GM18511 (cell line): Measurements from ENCODE around the gene VCAM1.

Experiments used
- ATAC-seq: cut with Tn5 transposase; IDR thresholded peaks from one replicate; pipeline ENCODE4 v1.9.1; 2021; ENCODE audit warnings: mild to moderate bottlenecking, moderate library complexity; ENCODE audit not compliant: unreplicated experiment

VCAM1 gene

GRCh38 chr1:100721526-100722207 is 2.1 kb downstream of the VCAM1 start:
- ATAC-seq, result no peak

- ATAC-seq, result no peak
Measured at GRCh38 chr1:100722221-100722620, 2.7 kb downstream of the VCAM1 start.

GRCh38 chr1:100724281-100724680 is 4.7 kb downstream of the VCAM1 start:
- no peak for ATAC-seq

- no peak for ATAC-seq
Measured at GRCh38 chr1:100730130-100730529, 10.6 kb downstream of the VCAM1 start.

GRCh38 chr1:100731309-100731708 is 11.8 kb downstream of the VCAM1 start:
- ATAC-seq, result no peak

GRCh38 chr1:100731758-100732157 is 12.2 kb downstream of the VCAM1 start:
- ATAC-seq, result no peak

GRCh38 chr1:100734676-100735075 is 15.1 kb downstream of the VCAM1 start:
- no peak for ATAC-seq

- ATAC-seq, result no peak
Measured at GRCh38 chr1:100735244-100735643, 15.7 kb downstream of the VCAM1 start.

GRCh38 chr1:100736324-100736723 is 16.8 kb downstream of the VCAM1 start:
- no peak for ATAC-seq

- no peak for ATAC-seq
Measured at GRCh38 chr1:100736746-100737145, 17.2 kb downstream of the VCAM1 start.

GRCh38 chr1:100746542-100746932 is 27.0 kb downstream of the VCAM1 start:
- ATAC-seq, result no peak

GRCh38 chr1:100747771-100748170 is 28.2 kb downstream of the VCAM1 start:
- no peak for ATAC-seq

- ATAC-seq, result no peak
Measured at GRCh38 chr1:100750005-100750885, 30.7 kb downstream of the VCAM1 start.

GRCh38 chr1:100752791-100753190 is 33.2 kb downstream of the VCAM1 start:
- ATAC-seq, result no peak

- no peak for ATAC-seq
Measured at GRCh38 chr1:100757946-100758345, 38.4 kb downstream of the VCAM1 start.

- no peak for ATAC-seq
Measured at GRCh38 chr1:100759188-100759587, 39.6 kb downstream of the VCAM1 start.

GRCh38 chr1:100760511-100760910 is 41.0 kb downstream of the VCAM1 start:
- ATAC-seq, result no peak

GRCh38 chr1:100762461-100762860 is 42.9 kb downstream of the VCAM1 start:
- ATAC-seq, result no peak

GRCh38 chr1:100767176-100767890 is 47.8 kb downstream of the VCAM1 start:
- ATAC-seq, result no peak

GRCh38 chr1:100769323-100769722 is 49.8 kb downstream of the VCAM1 start:
- ATAC-seq, result no peak

- no peak for ATAC-seq
Measured at GRCh38 chr1:100769906-100770646, 50.5 kb downstream of the VCAM1 start.
